Heart left ventricle (tissue), 16 donors: ENCODE data around the gene F12. TPM values are rescaled to one million over a fixed set of nuclear protein-coding genes. Genes with fewer than 3 reads are reported as not detected.
"Not testable (repeated sequence)": the region's sequence is repeated elsewhere in the genome, so short reads cannot be mapped to it uniquely, and the experiment has no call there.

Source experiments
- ATAC-seq, 4 donors: fragments of 200-7000 bp; cut with Tn5 transposase; one replicate each; pipeline ENCODE4 v1.9.1; 2020 to 2022; ENCODE audit warnings: moderate library complexity in 4 of 4, mild to moderate bottlenecking in 3 of 4, moderate number of reproducible peaks in 1 of 4
- DNase-seq, 5 donors: peaks; one replicate each; pipeline ENCODE4 v3.0.0-alpha.2; 2020
- H3K27ac ChIP-seq, 12 donors: fragments of 200-600 bp; sonication (generic) in 4 of 12; one replicate each; pipeline versions ENCODE4 v1.5.0 to v1.8.0; 2016 to 2022; ENCODE audit warnings: mild to moderate bottlenecking in 2 of 12
- H3K27me3 ChIP-seq, 9 donors: fragments of 200-600 bp; sonication (generic) in 2 of 9; one replicate each; pipeline versions ENCODE4 v1.5.1 to v1.8.0; 2016 to 2022; ENCODE audit warnings: mild to moderate bottlenecking in 3 of 9
- H3K36me3 ChIP-seq, 9 donors: fragments of 200-600 bp; sonication (generic) in 2 of 9; one replicate each; pipeline versions ENCODE4 v1.5.0 to v1.8.0; 2018 to 2022; ENCODE audit warnings: mild to moderate bottlenecking in 2 of 9
- H3K4me1 ChIP-seq, 12 donors: fragments of 200-600 bp; sonication (generic) in 4 of 12; one replicate each; pipeline versions ENCODE4 v1.5.0 to v1.8.0; 2016 to 2022; ENCODE audit warnings: mild to moderate bottlenecking in 3 of 12
- H3K4me3 ChIP-seq, 12 donors: fragments of 200-600 bp; sonication (generic) in 4 of 12; one replicate each; pipeline versions ENCODE4 v1.5.0 to v1.8.0; 2017 to 2022; ENCODE audit warnings: mild to moderate bottlenecking in 9 of 12, moderate library complexity in 4 of 12
- H3K9me3 ChIP-seq, 12 donors: fragments of 200-600 bp; sonication (generic) in 4 of 12; one replicate each; pipeline versions ENCODE4 v1.5.0 to v1.8.0; 2016 to 2022; ENCODE audit warnings: mild to moderate bottlenecking in 1 of 12
- CTCF ChIP-seq, 12 donors: fragments of 200-600 bp; sonication (generic) in 4 of 12; IDR thresholded peaks; one replicate each; pipeline versions ENCODE4 v1.5.0 to v1.8.0; 2018 to 2022; ENCODE audit warnings: antibody characterized with exemption in 12 of 12, mild to moderate bottlenecking in 5 of 12
- POLR2A ChIP-seq, 2 donors: fragments of 450-650 bp; IDR thresholded peaks; one replicate each; pipeline ENCODE4 v1.6.1; 2017; ENCODE audit warnings: antibody characterized with exemption in 2 of 2, mild to moderate bottlenecking in 2 of 2, moderate library complexity in 2 of 2
- WGBS, 4 donors: extraction: QIAGEN DNeasy Blood & Tissue Kit in 2 of 4; methylation state at CpG; one replicate each; pipeline versions ENCODE4 v1.1.5 to v1.1.7; 2013 to 2018; 5-methylcytosine and 5-hydroxymethylcytosine counted together
- intact Hi-C, 10 donors: fragments of 100-400 bp; cut with DNase I; formaldehyde crosslinking; loops; one replicate each; pipeline versions ENCODE4 v1.11.1 to v1.14.2; 2022
- polyA plus RNA-seq, 2 donors: library from polyadenylated mRNA; stranded (reverse); fragments of 200-250 nt; gene quantifications; one replicate each; pipeline ENCODE4 v1.2.3, GENCODE V29; 2013
- total RNA-seq, 9 donors: library from RNA; depleted of rRNA in 2 of 9; stranded (reverse); fragments of >200 nt in 2 of 9; fragmentation: NEBNext Ultra II Directional in 3 of 9; extraction: Animal tissue kit (Norgen Biotek cat#: 25700) in 3 of 9; gene quantifications; one replicate each; pipeline versions ENCODE4 v1.1.0 to v1.2.4, GENCODE V29; 2016 to 2023
- donor health status: ischemic (EF 13 %, LVEDD 7.1; RV severe dilation, severe dysfunction).
- donor health status: healthy with polysubstance abuse.
- donor health status: DM: no; HTN: yes; CAD: no.
- donor health status: DM: no; HTN: no; CAD: no.
- donor health status: ischemic (EF 25% LVEDD 6.9; RV normal size, moderate dysfunction).
- donor health status: ischemic (EF 25% LVEDD 5.7; RV mildly dilated, moderate dysfunction).
- donor health status: healthy.
- donor health status: DM: yes; HTN: yes; CAD: no.
- donor health status: ischemic (EF 35%, LVEDD 5.7; RV mildly dilated, moderate dysfunction).
- donor health status: nonischemic (EF 11% LVEDD 7.7; RV severe dilation, severe dysfunction).
- donor health status: DM: yes; HTN: yes; CAD: no.
- donor health status: PGD.
- donor health status: ischemic (EF 29% LVEDD 5.4; RV normal size, mild dysfunction).
- donor health status: nonischemic (EF 23%, LVEDD 6.1; RV moderate dilation, normal function).

F12 gene
- total and polyA plus RNA-seq, 11 donors = 0.29 to 0.56 TPM; not detected in 9

GRCh38 chr5:177362292-177362609, 47.1 kb downstream of the F12 start:
- Histone ChIP-seq H3K4me3 (no peak overlapping the region), H3K9me3 (no peaks in the 10 kb centered on the region), H3K4me1 (peaks cover 0 to 84% (median 36%) of the 10 kb centered on the region in 12 donors), H3K27me3 (no peaks in the 10 kb centered on the region), H3K27ac (peak overlapping the region in 1 of 12 donors; percentile 49), H3K36me3 (peaks cover 0 to 6% (median 0%) of the 10 kb centered on the region in 9 donors)
- DNase-seq (peak in 1 of 5 donors; percentile 37), ATAC-seq (no peak)
- no peak for TF ChIP-seq POLR2A (IDR thresholded peaks at IDR 0.05)
- no peak for TF ChIP-seq CTCF (IDR thresholded peaks at IDR 0.05)
- intact Hi-C loops = loop anchor here in 1 of 10 donors (10.0 kb wide), 1 partner anchor 47 kb away; the partner anchor contains the start of gene MXD3
- WGBS, 4 donors = 63 to 65% (median 64%) methylated on average over 8 of the region's 8 CpGs

- TF ChIP-seq POLR2A (IDR thresholded peaks at IDR 0.05) = no peak
- TF ChIP-seq CTCF (IDR thresholded peaks at IDR 0.05) = no peak
- DNase-seq (peak in 1 of 5 donors; percentile 69), ATAC-seq (no peak)
- Histone ChIP-seq H3K36me3 (peaks cover 0 to under 1% (median 0%) of the 10 kb centered on the region in 9 donors), H3K27me3 (no peaks in the 10 kb centered on the region), H3K4me3 (no peak overlapping the region), H3K27ac (peak overlapping the region in 1 of 12 donors; percentile 49), H3K9me3 (no peaks in the 10 kb centered on the region), H3K4me1 (peaks cover 0 to 86% (median 32%) of the 10 kb centered on the region in 12 donors)
- 74 to 80% (median 78%) methylated on average over 6 of the region's 6 CpGs for WGBS, 4 donors
- intact Hi-C loops = loop anchor here in 1 of 10 donors (10.0 kb wide), 1 partner anchor 47 kb away; the partner anchor contains the start of gene MXD3
Measured at GRCh38 chr5:177361418-177362291, 47.7 kb downstream of the F12 start.

GRCh38 chr5:177360740-177361139, 48.6 kb downstream of the F12 start:
- not testable (repeated sequence) for H3K27ac ChIP-seq, H3K36me3 ChIP-seq, H3K27me3 ChIP-seq, H3K9me3 ChIP-seq, ATAC-seq, H3K4me3 ChIP-seq
- H3K4me1 ChIP-seq = peaks cover 0 to 85% (median 26%) of the 10 kb centered on the region in 12 donors
- intact Hi-C loops = loop anchor here in 1 of 10 donors (10.0 kb wide), 1 partner anchor 46 kb away; the partner anchor contains the start of gene MXD3
- 85 to 93% (median 92%) methylated on average over 5 to 7 of the region's 7 CpGs for WGBS, 4 donors
- DNase-seq = peak in 1 of 5 donors; percentile 17

- no peak for TF ChIP-seq CTCF (IDR thresholded peaks at IDR 0.05)
- DNase-seq (peak in 1 of 5 donors; percentile 5), ATAC-seq (no peak)
- Histone ChIP-seq H3K4me3 (no peak overlapping the region), H3K27me3 (no peaks in the 10 kb centered on the region), H3K4me1 (peaks cover 0 to 88% (median 26%) of the 10 kb centered on the region in 12 donors), H3K9me3 (no peaks in the 10 kb centered on the region), H3K36me3 (no peaks in the 10 kb centered on the region), H3K27ac (no peak overlapping the region)
- WGBS, 4 donors = 74 to 89% (median 82%) methylated on average over 3 of the region's 3 CpGs
- intact Hi-C loops = loop anchor here in 2 of 10 donors (5.0 to 10.0 kb wide), 2 partner anchors 43 to 45 kb away; partner anchors contain the start of gene MXD3 (in 1 of the 2)
Measured at GRCh38 chr5:177359860-177360259, 49.5 kb downstream of the F12 start.
